Measurements from ENCODE around the gene PAPPA2.
"Not testable (repeated sequence)": the region's sequence is repeated elsewhere in the genome, so short reads cannot be mapped to it uniquely, and the experiment has no call there.

The PAPPA2 gene, protein sequence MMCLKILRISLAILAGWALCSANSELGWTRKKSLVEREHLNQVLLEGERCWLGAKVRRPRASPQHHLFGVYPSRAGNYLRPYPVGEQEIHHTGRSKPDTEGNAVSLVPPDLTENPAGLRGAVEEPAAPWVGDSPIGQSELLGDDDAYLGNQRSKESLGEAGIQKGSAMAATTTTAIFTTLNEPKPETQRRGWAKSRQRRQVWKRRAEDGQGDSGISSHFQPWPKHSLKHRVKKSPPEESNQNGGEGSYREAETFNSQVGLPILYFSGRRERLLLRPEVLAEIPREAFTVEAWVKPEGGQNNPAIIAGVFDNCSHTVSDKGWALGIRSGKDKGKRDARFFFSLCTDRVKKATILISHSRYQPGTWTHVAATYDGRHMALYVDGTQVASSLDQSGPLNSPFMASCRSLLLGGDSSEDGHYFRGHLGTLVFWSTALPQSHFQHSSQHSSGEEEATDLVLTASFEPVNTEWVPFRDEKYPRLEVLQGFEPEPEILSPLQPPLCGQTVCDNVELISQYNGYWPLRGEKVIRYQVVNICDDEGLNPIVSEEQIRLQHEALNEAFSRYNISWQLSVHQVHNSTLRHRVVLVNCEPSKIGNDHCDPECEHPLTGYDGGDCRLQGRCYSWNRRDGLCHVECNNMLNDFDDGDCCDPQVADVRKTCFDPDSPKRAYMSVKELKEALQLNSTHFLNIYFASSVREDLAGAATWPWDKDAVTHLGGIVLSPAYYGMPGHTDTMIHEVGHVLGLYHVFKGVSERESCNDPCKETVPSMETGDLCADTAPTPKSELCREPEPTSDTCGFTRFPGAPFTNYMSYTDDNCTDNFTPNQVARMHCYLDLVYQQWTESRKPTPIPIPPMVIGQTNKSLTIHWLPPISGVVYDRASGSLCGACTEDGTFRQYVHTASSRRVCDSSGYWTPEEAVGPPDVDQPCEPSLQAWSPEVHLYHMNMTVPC (N-terminal part only)

GRCh38 chr1:176462674-176463378 is at the start of gene PAPPA2:
Gene PAPPA2 (plus strand): TSS chr1:176463175. CDS start chr1:176556323, 93,148 bp downstream.
- DNase-seq (ENCODE audit: low spot score), result no peak

DNA sequence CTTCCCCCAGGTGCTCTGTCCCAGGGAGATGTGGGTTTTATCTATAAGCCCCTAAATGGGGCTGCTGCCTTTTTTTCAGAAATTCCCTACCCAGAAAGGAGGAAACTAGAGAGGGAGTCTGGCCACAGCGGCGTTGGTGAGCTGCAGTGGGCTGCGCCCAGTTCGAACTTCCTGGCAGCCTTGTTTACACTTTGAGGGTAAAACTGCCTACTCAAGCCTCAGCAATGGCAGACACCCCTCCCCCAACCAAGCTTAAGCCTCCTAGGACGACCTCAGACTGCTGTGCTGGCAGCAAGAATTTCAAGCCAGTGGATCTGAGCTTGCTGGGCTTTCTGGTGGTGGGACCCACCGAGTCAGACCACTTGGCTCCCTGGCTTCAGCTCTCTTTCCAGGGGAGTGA is 46.2 kb upstream of the PAPPA2 start:
- DNase-seq (ENCODE audit: low spot score), result no peak

DNA sequence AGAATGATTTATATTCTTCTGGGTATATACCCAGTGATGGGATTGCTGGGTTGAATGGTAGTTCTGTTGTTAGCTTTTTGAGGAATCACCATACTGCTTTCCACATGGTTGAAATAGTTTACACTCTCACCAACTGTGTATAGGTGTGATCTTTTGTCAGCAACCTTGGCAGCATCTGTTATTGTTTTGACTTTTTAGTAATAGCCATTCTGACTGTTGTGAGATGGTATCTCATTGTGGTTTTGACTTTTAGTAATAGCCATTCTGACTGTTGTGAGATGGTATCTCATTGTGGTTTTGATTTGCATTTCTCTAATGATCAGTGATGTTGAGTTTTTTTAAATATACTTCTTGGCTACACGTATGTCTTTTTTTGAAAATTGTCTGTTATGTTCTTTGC is 43.4 kb upstream of the PAPPA2 start:
- not testable (repeated sequence) for DNase-seq (ENCODE audit: low spot score)

GRCh38 chr1:176434234-176434633 is 28.7 kb upstream of the PAPPA2 start:
- DNase-seq (ENCODE audit: low spot score), result no peak

DNA sequence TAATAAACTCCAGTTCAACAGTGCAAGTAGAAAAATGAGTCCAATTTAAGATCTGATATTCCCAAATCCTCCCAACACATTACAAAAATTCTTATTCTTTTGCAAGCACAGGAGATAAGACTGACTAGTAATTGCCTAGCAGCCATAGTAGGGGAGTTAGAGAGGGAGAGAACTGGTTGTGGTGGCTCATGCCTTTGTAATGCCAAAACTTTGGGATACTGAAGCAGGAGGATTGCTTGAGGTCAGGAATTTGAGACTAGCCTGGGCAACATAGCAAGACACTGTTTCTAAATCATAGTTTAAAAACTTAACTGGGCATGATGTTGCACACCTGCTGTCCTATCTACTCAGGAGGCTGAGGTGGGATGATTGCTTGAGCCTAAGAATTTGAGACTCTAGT is 26.7 kb upstream of the PAPPA2 start:
- DNase-seq (ENCODE audit: low spot score), result no peak

DNA sequence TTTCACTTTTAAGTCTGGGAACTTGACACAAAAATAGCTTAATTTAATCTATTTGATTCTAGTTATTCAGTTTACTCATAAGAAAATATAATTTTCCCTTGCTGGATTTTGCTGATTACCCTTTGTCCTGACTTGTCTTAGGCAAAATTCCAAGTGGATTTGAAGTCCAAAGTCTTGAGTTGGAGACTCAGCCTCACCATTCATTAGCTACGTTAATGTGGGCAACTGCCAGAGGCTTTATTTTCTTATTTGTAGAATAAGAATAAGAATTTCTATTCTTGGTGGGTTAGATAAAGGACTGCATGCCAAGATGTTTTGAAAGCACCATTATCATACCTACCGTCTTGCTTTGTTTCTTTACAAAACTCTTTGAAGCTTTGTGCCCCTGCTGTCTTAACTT is 22.8 kb upstream of the PAPPA2 start:
- DNase-seq (ENCODE audit: low spot score), result no peak

DNA sequence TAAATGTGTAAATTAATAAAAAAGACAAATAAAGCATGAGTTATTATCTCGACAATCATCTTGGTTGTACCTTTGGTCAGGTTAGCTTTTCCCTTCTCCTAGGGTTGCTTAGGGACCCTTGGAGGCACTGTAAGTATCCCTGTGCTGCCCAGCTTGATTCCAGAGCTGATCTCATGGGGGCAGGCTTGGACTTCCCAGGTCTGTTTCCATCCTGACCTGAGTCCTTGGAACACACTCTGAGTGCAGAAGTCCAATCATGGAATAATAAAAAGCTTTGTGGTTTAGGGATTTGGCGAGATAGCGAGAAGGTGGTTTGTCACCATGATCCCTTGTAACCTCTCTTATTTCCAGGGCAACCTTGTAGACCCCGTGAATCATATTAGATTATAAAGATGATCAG is 18.7 kb upstream of the PAPPA2 start:
- DNase-seq (ENCODE audit: low spot score), result no peak

GRCh38 chr1:176445402-176445801 is 17.6 kb upstream of the PAPPA2 start:
- DNase-seq (ENCODE audit: low spot score), result no peak

DNA sequence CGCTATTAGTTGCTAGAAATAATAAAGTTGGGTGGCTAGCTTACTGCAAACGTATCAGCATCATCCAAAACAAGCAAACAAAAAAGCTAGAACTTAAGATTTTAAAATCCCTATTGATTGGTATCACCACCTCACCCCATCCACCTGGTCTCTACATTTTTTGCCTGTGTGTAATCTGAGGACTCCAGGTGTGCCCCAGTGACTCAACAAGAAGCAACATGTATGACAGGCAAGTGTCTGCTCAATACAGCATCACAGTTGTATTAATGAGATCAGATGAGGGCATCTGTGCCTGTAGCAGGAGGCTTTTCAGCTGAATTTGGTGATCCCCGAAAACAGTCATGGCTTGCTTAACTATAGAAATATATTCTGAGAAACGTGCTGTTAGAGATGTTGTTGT is 14.6 kb upstream of the PAPPA2 start:
- DNase-seq (ENCODE audit: low spot score), result no peak

- DNase-seq (ENCODE audit: low spot score), result no peak
These were observed 12.4 kb upstream of the PAPPA2 start for GRCh38 chr1:176450526-176450925.

DNA sequence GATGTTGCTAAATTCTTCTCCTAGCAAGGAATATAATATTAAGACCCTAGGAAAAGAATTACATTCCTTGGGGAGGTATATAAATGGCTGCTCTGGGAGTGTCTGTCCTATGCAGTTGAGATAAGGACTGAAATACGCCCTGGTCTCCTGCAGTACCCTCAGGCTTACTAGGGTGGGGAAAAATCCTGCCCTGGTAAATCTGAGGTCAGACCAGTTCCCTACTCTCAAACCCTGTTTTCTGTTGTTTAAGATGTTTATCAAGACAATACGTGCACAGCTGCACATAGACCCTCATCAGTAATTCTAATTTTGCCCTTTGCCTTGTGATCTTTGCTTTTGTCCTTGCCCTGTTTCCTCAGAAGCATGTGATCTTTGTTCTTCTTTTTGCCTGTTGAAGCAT is 11.2 kb upstream of the PAPPA2 start:
- DNase-seq (ENCODE audit: low spot score), result not testable (repeated sequence)

DNA sequence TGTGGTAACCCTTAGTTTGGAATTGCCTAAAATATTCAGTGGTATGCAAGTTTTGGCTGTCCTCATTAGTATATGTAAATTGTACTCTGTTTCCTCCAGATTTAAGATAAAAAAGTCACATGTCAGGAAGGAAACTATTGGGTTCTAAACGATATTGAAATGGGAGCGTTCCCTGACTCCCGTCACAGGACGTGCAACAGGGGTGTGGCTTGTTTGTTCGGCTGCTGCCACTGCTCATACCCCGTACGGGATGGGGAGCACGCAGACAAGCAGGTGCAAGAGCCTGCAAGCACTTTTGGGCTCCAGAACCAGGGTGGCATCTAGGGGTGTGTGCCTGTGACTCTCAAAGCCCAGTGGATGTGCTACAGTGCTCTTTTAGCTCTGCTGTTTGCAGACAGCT is 6.2 kb upstream of the PAPPA2 start:
- DNase-seq (ENCODE audit: low spot score), result no peak

- no peak for DNase-seq (ENCODE audit: low spot score)
These were observed 2.2 kb upstream of the PAPPA2 start for GRCh38 chr1:176460544-176461336.

DNA sequence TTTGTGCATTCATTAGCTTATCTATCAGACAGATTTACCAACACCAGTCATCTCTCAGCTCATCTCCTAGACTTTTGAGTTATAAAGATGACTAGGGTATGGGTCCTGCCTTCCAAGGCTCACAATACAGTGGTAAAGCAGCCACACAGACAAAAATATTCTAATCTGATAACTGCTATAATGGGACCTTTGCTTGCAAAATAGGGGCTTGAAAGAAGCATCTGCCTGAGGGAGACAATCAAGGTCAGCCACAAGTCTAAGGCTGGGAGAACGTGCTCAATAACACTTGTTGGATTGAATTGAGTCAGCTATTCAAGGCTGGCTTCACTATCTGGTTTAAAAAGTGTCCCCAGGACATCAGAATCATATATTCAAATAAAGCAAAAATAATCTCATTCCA is 1.4 kb upstream of the PAPPA2 start:
- no peak for DNase-seq (ENCODE audit: low spot score)

DNA sequence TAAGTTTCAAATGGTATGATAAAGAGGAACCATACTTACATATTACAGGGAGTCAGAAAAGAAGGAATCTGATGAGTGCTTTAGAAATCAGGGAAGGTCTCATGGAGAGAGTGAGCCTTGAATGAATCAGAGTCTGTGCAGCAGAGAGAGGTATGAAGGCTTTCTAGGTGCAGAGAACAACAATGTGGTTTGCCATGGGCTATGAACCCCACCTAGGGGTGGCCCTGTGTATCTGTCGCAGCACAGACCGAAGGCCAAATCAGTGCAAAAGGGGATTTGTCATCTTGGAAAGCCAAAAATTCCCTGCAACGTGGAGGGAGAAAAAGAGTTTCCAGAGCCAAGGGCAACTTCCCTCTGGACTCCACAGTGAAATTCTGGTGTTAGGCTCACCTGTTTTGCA is 3.5 kb downstream of the PAPPA2 start:
- DNase-seq (ENCODE audit: low spot score), result peak; percentile 41

GRCh38 chr1:176469450-176470010 is 6.6 kb downstream of the PAPPA2 start:
- DNase-seq (ENCODE audit: low spot score), result no peak

DNA sequence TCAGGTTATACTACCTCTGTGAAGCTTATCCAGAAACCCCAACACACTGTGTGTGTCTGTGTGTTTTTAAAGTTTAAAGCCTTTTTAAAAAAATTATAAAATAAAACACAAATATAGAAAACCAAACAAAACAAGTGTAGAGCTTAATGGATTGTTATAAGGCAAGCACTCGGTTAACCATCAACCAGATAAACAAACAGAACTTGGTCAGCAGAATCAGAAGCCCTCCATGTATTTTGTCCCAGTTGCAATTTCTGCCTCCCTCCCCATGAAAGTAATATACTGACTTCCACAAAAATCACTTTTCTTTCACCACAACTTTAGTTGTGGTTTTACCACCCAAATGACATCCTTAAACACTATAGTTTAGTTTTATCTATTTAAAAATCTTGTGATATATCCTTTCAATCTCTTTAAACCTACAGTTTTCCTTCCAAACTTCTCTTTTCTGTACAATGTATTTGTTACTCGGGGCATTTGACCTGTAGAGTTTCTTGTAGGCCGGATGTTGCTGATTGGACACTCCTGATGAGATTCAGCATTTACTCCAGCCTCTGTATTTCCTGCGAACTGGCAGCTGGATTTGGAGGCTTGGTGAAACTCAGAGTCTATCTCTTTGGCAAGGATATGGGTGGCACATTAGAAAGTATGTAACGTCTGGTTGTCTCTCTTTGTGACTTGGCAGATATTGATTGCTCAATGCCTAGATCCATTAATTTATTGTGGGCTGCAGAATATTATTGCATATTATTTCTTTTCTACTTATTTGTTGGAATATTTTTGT is 8.6 kb downstream of the PAPPA2 start:
- DNase-seq (ENCODE audit: low spot score), result no peak

DNA sequence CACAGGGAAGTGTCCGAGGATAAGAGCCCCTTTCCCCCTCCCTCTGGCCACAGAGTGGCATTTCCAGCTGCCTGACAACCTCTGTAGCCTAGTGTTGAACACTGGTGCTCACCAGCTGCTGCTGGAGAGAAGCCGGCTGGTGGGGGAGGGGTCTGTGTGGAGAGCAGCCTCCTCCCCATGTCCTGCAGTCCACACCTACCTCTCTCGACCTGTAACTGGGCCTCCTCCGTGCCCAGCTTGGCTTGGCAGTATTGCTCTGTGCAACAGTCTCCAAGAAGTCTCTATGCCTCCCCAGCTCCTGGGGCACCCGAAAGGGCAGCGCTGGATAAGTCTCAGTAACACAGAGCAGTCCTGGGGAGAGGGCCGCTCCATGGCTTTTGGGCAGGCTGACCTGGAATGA is 17.0 kb downstream of the PAPPA2 start:
- DNase-seq (ENCODE audit: low spot score), result no peak

DNA sequence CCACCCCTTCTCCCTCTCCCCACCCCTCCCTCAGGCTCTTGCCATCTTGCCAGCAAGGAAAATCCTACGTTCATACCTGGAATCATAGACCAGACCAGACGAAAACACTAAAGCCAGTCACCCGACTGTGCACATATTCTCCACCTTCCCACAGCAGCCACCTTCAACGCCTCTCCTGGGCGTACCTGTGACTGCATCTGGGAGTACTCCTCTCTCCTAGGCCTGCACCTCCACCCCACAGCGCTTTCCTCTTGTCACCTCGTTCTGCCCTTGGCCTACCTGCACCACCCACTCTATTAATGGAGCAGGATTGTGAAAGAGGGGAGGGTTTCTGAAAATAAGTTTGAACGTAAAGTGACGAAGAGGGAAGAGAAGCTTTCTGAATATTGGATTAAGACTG is 17.8 kb downstream of the PAPPA2 start:
- DNase-seq (ENCODE audit: low spot score), result no peak

DNA sequence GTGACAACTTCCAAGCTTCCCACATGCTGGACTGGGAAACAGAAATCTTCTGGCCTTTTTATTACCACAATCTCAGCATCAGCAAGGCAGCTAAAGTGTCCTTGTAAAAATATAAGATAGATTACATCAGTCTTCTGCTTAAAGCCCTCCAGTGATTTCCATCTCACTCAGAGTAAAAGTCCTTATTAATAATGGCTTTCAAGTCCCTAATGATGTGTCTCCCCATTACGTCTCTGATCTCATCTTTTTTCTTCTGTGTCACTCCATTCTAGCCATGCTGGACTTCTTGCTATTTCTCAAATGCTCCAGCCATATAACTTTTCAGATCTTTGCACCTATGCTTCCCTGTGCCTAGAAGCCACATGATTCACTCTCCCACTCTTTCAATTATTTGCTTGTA is 22.1 kb downstream of the PAPPA2 start:
- DNase-seq (ENCODE audit: low spot score), result no peak
